Measurements from ENCODE around the gene CLCN6. TPM values are rescaled to one million over a fixed set of nuclear protein-coding genes. Genes with fewer than 3 reads are reported as not detected.

The CLCN6 gene
- total RNA-seq, 4 donors from 2014 or later: 12.8 to 23.8 (median 18.3) TPM

GRCh38 chr1:11771481-11772043 lies 34.4 kb upstream of the CLCN6 start:
- WGBS, 2 donors (ENCODE audit: low coverage in 1 of 2): 50% methylated on average over 2 of the region's 11 CpGs; no CpG with 5 or more reads in 1 of the 2 donors
- no peak for ATAC-seq

GRCh38 chr1:11772458-11772857 lies 33.5 kb upstream of the CLCN6 start:
- H3K4me3 ChIP-seq: no peak overlapping the region
- TF ChIP-seq POLR2AphosphoS5 (IDR thresholded peaks at IDR 0.05) (no peak), EP300 (IDR thresholded peaks at IDR 0.05) (no peak), POLR2A (IDR thresholded peaks at IDR 0.05) (no peak)
- TF ChIP-seq, protein P1, sequence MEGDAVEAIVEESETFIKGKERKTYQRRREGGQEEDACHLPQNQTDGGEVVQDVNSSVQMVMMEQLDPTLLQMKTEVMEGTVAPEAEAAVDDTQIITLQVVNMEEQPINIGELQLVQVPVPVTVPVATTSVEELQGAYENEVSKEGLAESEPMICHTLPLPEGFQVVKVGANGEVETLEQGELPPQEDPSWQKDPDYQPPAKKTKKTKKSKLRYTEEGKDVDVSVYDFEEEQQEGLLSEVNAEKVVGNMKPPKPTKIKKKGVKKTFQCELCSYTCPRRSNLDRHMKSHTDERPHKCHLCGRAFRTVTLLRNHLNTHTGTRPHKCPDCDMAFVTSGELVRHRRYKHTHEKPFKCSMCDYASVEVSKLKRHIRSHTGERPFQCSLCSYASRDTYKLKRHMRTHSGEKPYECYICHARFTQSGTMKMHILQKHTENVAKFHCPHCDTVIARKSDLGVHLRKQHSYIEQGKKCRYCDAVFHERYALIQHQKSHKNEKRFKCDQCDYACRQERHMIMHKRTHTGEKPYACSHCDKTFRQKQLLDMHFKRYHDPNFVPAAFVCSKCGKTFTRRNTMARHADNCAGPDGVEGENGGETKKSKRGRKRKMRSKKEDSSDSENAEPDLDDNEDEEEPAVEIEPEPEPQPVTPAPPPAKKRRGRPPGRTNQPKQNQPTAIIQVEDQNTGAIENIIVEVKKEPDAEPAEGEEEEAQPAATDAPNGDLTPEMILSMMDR (IDR thresholded peaks at IDR 0.05): no peak
- no peaks in the 10 kb centered on the region for H3K4me1 ChIP-seq
- no peak overlapping the region for H3K27ac ChIP-seq
- WGBS, 2 donors (ENCODE audit: low coverage in 1 of 2): 56 to 64% methylated on average over 3 of the region's 5 CpGs
- no peaks in the 10 kb centered on the region for H3K36me3 ChIP-seq
- H3K27me3 ChIP-seq: peaks cover 12% of the 10 kb centered on the region
- ATAC-seq: no peak
- H3K9me3 ChIP-seq: no peaks in the 10 kb centered on the region

More at GRCh38 chr1:11771481-11772043, 34.4 kb upstream of the CLCN6 start:
- H3K4me3 ChIP-seq: no peak overlapping the region
- H3K4me1 ChIP-seq: no peaks in the 10 kb centered on the region
- no peaks in the 10 kb centered on the region for H3K9me3 ChIP-seq
- H3K36me3 ChIP-seq: no peaks in the 10 kb centered on the region
- no peak overlapping the region for H3K27ac ChIP-seq
- TF ChIP-seq EP300 (IDR thresholded peaks at IDR 0.05) (no peak), POLR2AphosphoS5 (IDR thresholded peaks at IDR 0.05) (no peak), POLR2A (IDR thresholded peaks at IDR 0.05) (no peak)
- TF ChIP-seq, protein P1 (IDR thresholded peaks at IDR 0.05): no peak
- peaks cover 19% of the 10 kb centered on the region for H3K27me3 ChIP-seq

GRCh38 chr1:11774753-11775152 lies 31.2 kb upstream of the CLCN6 start:
- Histone ChIP-seq H3K27me3 (peaks cover 12% of the 10 kb centered on the region), H3K4me1 (no peaks in the 10 kb centered on the region), H3K27ac (no peak overlapping the region), H3K36me3 (no peaks in the 10 kb centered on the region), H3K4me3 (no peak overlapping the region), H3K9me3 (no peaks in the 10 kb centered on the region)
- TF ChIP-seq POLR2AphosphoS5 (IDR thresholded peaks at IDR 0.05): no peak
- WGBS, 2 donors (ENCODE audit: low coverage in 1 of 2): 83% methylated on average over 9 of the region's 9 CpGs; no CpG with 5 or more reads in 1 of the 2 donors
- no peak for ATAC-seq

GRCh38 chr1:11777658-11778322 lies 28.2 kb upstream of the CLCN6 start:
- TF ChIP-seq, protein P1 (IDR thresholded peaks at IDR 0.05): no peak
- TF ChIP-seq POLR2A (IDR thresholded peaks at IDR 0.05) (no peak), POLR2AphosphoS5 (IDR thresholded peaks at IDR 0.05) (no peak), EP300 (IDR thresholded peaks at IDR 0.05) (no peak)
- Histone ChIP-seq H3K27me3 (no peaks in the 10 kb centered on the region), H3K9me3 (no peaks in the 10 kb centered on the region), H3K27ac (no peak overlapping the region), H3K4me1 (no peaks in the 10 kb centered on the region), H3K36me3 (no peaks in the 10 kb centered on the region), H3K4me3 (no peak overlapping the region)
- no peak for ATAC-seq
- WGBS, 2 donors (ENCODE audit: low coverage in 1 of 2): no CpG with 5 or more reads among the region's 8 CpGs

GRCh38 chr1:11778336-11778735 lies 27.7 kb upstream of the CLCN6 start:
- TF ChIP-seq EP300 (IDR thresholded peaks at IDR 0.05): no peak
- Histone ChIP-seq H3K4me3 (no peak overlapping the region), H3K36me3 (no peaks in the 10 kb centered on the region), H3K4me1 (no peaks in the 10 kb centered on the region), H3K27ac (no peak overlapping the region), H3K9me3 (no peaks in the 10 kb centered on the region), H3K27me3 (no peaks in the 10 kb centered on the region)
- no peak for ATAC-seq
- 100% methylated on average over 1 of the region's 9 CpGs; no CpG with 5 or more reads in 1 of the 2 donors for WGBS, 2 donors (ENCODE audit: low coverage in 1 of 2)
